G401.6 (cell line): Measurements from ENCODE around the gene FSIP2.
A peak's percentile ranks its signal among the peaks of the same experiment; 100 is the strongest.

Experiments used
- FAIRE-seq: peaks from 2 replicates; lab custom pipeline; 2012; peaks lifted over from hg19 to GRCh38; lab: Jason Lieb, UNC

FSIP2 gene

DNA sequence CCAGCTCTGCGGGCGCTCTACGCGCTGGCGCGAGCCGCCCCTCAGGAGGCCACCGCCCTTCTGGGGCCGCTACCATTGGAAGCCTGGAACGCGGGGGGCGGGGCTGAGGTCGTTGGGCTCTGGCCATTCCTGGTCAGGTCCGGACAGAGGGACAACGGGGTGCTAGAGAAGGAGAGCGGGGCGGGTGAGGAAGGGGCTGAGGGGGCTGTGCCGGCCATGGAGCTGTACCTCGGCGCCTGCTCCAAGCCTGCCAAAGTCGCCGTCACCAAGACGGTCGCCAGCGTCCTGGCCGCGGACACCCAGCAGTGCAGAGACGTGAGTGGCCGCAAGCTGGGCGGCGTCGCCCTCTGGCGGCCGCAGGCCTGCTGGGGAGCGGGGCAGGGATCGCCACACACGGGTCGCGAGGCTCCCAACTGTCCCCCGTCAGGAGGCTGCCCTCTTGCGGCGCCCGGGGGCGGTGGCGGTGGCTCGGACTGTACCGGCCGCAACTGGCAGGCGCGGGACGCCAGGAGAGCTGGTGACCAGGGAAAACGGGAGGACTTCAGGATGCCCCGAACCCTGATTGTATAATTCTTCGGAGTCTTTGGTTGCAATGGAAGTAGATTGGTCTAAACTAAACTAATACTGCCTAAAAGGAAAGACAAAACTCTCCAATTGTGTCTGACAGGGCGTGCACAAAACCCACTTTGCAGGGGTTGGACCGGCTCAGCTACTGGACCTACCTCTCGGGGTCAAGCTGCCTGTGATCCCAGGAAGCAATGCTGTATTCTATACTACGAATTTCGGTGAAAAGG lies at the start of gene FSIP2:
Gene FSIP2 (plus strand): TSS at position 126 of the 794 bp plus-strand sequence. CDS start 91 bp downstream, at position 217.
- no peak for FAIRE-seq

- no peak for FAIRE-seq
Observed at GRCh38 chr2:185689906-185690539, 48.6 kb upstream of the FSIP2 start.

- FAIRE-seq, result no peak
Observed at GRCh38 chr2:185695711-185696235, 42.8 kb upstream of the FSIP2 start.

DNA sequence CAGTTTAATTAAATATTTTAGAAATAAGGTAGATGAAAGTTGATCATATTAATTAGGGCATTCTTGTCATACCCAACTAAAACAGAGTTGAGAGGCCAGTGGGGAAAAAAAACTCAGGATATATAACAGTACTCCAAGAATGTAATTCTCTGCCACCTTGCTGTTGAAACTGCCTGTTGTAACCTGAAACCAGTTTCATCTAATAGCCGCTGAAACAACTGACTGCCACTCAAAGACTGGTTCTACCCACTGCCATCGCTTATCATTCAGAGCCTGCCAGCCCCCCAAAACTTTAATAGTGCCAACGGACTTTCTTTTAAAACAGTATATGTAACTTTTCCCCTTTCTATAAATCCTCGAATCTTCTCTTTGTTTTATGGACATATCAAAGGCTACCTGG lies 37.7 kb upstream of the FSIP2 start:
- no peak for FAIRE-seq

- FAIRE-seq, result no peak
Observed at GRCh38 chr2:185734658-185735057, 3.9 kb upstream of the FSIP2 start.

DNA sequence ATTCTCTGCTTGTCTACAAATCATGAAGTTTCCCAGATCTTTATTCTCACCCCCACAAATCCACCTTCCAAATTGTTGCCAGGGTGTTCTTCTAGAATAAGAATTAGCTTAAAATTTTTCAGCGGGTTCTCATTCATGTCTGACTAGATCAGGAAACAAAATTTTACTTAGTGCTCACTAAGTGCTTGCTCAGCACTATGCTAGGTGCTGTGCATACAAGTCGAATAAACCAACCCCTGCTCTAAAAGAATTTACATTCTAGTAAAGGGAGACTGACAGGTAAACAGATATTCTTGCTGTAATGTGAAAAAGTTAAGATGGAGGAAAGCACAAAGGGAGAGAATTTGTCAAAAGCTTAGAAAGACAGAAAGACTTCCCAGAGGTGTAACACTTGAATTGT lies 2.4 kb upstream of the FSIP2 start:
- no peak for FAIRE-seq

DNA sequence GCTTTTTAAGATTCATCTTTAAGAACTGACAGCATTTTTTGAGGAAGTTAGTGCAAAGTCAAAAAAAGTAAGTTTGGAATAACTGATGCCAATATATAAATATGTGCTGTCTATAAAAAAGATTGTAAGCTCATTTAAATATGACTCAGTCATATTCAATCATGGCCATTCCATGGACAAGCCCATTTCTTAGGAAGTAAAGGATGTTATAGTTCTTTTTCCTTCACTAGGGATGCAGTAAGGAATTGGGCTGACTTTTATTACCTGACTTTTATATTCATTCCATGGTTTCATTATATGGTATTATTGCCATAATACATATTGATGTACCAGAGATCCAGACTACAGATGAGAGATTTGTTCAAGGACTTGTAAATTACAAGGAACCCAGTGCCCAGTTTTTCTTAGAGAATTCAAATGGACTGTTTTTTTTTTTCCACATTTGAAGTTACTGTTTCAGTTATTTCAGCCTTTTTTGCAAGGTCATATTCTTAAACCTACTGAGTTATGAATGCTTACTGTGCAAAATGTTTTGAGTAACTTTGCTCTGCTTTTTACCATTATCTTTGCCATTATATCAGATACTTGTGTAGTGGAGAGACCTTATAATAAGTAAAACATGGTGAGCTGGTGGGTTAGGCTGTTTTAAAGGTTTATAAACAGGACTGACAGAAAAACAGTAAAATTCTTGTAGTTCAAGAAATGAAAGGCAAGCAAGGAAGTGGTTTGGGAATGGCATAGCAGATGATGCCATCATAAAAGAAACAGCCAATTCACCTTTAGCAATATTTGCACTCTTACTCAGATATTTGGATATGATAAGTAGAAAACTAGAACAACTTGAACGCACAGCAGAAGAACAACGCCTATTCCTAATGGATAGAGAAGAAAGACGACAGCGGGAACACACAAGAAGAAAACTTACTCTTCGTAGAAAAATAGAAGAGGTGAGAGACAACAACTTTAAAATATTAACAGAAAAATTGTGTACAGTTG lies 7.6 kb downstream of the FSIP2 start:
- FAIRE-seq, result no peak

- FAIRE-seq, result no peak
Observed at GRCh38 chr2:185757356-185757755, 18.8 kb downstream of the FSIP2 start.

GRCh38 chr2:185771396-185771795 lies 32.8 kb downstream of the FSIP2 start:
- FAIRE-seq, result no peak

DNA sequence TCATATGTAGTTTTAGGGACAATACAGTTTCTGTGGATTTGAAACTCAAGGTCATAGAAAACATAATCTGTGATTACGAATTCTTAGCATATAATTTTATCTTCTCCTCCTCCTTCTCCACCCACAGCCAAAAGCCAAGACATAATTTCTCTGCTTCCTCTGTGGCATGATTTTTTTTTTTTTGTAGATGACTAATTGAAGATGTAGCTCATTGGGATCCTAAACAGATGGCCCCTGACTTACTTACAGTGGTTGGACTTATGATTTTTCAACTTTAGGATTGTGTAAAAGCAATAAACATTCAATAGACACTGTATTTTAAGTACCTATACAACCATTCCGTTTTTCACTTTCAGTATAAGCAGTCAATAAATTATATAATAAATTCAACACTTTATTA lies 42.3 kb downstream of the FSIP2 start:
- no peak for FAIRE-seq

- FAIRE-seq, result no peak
Observed at GRCh38 chr2:185782223-185782769, 43.7 kb downstream of the FSIP2 start.

GRCh38 chr2:185785156-185785555 lies 46.6 kb downstream of the FSIP2 start:
- FAIRE-seq, result no peak

- no peak for FAIRE-seq
Observed at GRCh38 chr2:185785851-185786473, 47.4 kb downstream of the FSIP2 start.

DNA sequence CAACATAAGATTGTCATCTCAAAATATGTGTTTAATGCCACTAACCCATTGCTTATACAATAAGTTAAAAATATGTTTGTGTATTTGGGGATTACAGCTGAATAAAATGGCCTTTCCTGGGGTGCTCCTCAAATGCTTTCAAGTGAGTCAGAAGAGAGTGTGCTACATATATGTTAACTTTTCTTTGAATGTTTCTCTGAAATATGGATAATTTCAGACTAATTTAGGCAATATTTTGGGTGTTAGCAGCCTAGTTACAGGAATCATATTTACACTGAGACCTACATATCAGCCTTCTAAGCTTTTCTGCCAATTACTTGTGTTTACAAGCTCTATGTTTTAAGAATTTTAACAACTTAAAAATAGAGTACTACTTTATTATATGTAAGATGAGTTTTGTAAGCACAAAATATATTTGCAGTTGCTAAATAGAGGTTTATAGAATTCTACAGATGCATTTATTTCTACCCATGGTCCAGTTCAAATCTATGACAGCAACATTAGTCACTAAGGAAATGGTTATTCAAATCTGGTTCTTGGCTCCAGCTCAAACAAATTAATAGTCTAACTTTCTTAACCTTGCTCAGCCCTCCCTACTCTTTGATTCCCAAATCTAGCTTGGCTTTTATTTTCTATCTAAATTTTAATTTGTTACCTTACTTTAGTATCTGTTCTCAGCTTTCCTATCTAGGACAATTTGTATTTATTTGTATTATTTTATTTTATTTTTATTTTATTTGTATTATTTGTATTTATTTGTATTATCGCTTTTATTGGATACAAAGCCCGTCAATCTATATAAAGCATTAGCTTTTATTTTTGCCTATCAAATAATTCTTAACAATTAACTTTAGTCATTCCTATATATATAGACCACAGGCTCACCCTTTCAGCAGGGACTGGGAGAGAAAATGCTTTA lies 48.9 kb downstream of the FSIP2 start:
- FAIRE-seq, result peak; percentile 55

GRCh38 chr2:185790361-185790760 lies 51.8 kb downstream of the FSIP2 start:
- no peak for FAIRE-seq

DNA sequence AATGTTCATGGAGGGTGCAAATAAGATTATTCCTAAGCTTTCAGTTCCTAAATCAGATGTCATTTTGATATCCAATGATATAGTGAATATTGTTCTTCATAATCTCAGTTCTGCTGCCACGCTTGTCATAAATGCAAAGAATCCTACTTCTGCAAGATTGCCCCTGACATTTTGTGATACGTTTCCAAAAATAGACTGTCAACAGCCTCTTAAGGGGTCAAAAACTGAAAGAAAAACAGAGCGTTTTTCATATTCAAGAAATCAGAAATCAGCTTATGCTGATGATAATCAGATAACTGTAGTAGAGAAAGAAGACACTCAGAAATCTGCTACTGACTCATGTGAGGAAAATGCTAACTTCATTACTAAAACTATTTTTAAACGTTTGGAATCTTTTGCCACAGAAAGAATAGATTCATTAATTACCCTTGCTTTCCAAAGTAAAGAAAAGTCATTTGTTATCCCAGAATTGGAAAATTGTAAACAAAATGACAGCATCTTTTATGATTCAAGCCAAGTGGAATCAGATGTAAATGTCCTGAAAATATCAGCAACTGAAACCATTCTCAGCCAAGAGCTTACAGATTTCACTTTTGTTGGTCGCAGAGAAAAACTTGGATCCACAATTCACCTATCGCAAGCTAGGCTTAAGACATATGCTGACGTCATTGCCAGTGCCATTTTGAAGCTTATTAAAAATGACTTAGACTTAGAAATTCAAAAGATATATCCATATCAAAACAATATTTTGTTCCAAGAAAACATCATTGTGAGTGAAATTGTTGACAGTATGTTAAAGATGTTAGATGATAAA lies 55.1 kb downstream of the FSIP2 start:
- FAIRE-seq, result no peak

DNA sequence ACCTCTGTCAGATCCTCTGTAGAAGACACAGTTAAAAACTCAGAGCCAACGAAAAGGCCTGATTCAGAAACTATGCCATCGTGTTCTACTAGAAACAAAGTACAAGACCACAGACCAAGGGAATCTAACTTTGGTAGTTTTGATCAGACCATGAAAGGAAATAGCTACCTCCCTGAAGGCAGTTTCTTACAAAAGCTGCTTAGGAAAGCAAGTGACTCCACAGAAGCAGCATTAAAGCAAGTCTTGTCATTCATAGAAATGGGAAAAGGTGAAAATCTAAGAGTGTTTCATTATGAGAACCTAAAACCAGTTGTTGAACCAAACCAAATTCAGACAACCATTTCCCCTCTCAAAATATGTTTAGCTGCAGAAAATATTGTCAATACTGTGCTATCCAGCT lies 58.2 kb downstream of the FSIP2 start:
- FAIRE-seq, result no peak

GRCh38 chr2:185802926-185803325 lies 64.3 kb downstream of the FSIP2 start:
- no peak for FAIRE-seq

- no peak for FAIRE-seq
Observed at GRCh38 chr2:185806783-185807182, 68.2 kb downstream of the FSIP2 start.

DNA sequence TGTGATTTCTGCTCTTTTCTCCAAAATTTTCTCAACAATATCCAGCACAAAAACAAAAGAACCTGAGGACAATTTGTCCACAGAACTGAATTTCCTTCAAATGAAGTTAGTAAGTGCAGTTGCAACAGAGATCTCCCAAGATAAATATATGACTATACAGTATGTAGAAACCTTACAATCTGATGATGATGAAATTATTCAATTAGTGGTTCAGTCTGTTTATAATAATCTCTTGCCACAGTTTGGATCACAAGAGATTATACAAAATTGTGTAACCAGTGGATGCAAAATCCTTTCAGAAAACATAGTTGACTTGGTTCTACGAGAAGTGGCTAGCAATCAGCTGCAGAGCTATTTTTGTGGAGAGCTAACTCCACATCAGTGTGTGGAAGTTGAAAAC lies 68.7 kb downstream of the FSIP2 start:
- no peak for FAIRE-seq
